Spleen (tissue), 11 donors: Measurements from ENCODE around the gene ULK2. TPM values are rescaled to one million over a fixed set of nuclear protein-coding genes. Genes with fewer than 3 reads are reported as not detected.
A peak's percentile ranks its signal among the peaks of the same experiment; 100 is the strongest.

Experiments
- DNase-seq: peaks from one replicate; pipeline ENCODE4 v3.0.0-alpha.2; 2020
- H3K27ac ChIP-seq, 8 donors: fragments of 200-600 bp; sonication (generic) in 7 of 8; 1 replicate in 4 of 8; 2 replicates in 4 of 8; pipeline versions ENCODE4 v1.5.0 to v1.8.0; 2016 to 2021; ENCODE audit warnings: inconsistent platforms in 4 of 8, mild to moderate bottlenecking in 4 of 8, moderate library complexity in 1 of 8
- H3K27me3 ChIP-seq, 7 donors: fragments of 200-600 bp; sonication (generic) in 6 of 7; replicated peaks in 1 of 7; 1 replicate in 4 of 7; 2 replicates in 3 of 7; pipeline versions ENCODE4 v1.5.0 to v1.8.0; 2016 to 2021; ENCODE audit warnings: inconsistent platforms in 3 of 7, mild to moderate bottlenecking in 1 of 7
- H3K36me3 ChIP-seq, 6 donors: fragments of 200-600 bp; sonication (generic) in 5 of 6; 1 replicate in 4 of 6; 2 replicates in 2 of 6; pipeline versions ENCODE4 v1.5.0 to v1.8.0; 2016 to 2021; ENCODE audit warnings: inconsistent platforms in 2 of 6
- H3K4me1 ChIP-seq, 6 donors: fragments of 200-600 bp; sonication (generic) in 5 of 6; 1 replicate in 3 of 6; 2 replicates in 3 of 6; pipeline versions ENCODE4 v1.5.0 to v1.8.0; 2016 to 2021; ENCODE audit warnings: inconsistent platforms in 3 of 6
- H3K4me3 ChIP-seq, 8 donors: fragments of 200-600 bp; sonication (generic) in 7 of 8; 1 replicate in 4 of 8; 2 replicates in 4 of 8; pipeline versions ENCODE4 v1.5.0 to v1.8.0; 2016 to 2021; ENCODE audit warnings: inconsistent platforms in 4 of 8, mild to moderate bottlenecking in 4 of 8, moderate library complexity in 2 of 8
- H3K9me3 ChIP-seq, 8 donors: fragments of 200-600 bp; sonication (generic) in 7 of 8; 1 replicate in 4 of 8; 2 replicates in 4 of 8; pipeline versions ENCODE4 v1.5.0 to v1.8.0; 2016 to 2021; ENCODE audit warnings: inconsistent platforms in 4 of 8
- POLR2A ChIP-seq, 3 donors: fragments of 450-650 bp; IDR thresholded peaks; one replicate each; pipeline ENCODE4 v1.5.1; 2017; ENCODE audit warnings: antibody characterized with exemption in 3 of 3, mild to moderate bottlenecking in 1 of 3
- POLR2AphosphoS5 ChIP-seq, 3 donors: sonication (generic); formaldehyde crosslinking; IDR thresholded peaks; one replicate each; pipeline ENCODE4 v1.5.1; 2017; ENCODE audit warnings: antibody characterized with exemption in 3 of 3
- WGBS, 5 donors: extraction: QIAGEN DNeasy Blood & Tissue Kit in 3 of 5; methylation state at CpG; one replicate each; pipeline versions ENCODE4 v1.1.5 to v1.1.7; 2013 to 2018; 5-methylcytosine and 5-hydroxymethylcytosine counted together
- intact Hi-C: fragments of 100-400 bp; cut with DNase I; formaldehyde crosslinking; loops from one replicate; pipeline ENCODE4 v1.15.0; 2023; ENCODE audit warnings: low total_unique reads
- polyA plus RNA-seq, 3 donors: library from polyadenylated mRNA; stranded (reverse); fragments of 200-250 nt; gene quantifications; one replicate each; pipeline ENCODE4 v1.2.1, GENCODE V29; 2013
- total RNA-seq, 7 donors: library from RNA; depleted of rRNA in 3 of 7; stranded (reverse); fragments of >200 nt in 3 of 7; fragmentation: NEBNext Ultra II Directional in 4 of 7; extraction: Animal tissue kit (Norgen Biotek cat#: 25700) in 4 of 7; gene quantifications; one replicate each; pipeline versions ENCODE4 v1.1.0 to v1.2.1, GENCODE V29; 2016 to 2021
- TF ChIP-seq, protein P1 (sequence below), 11 experiments: fragments of 200-600 bp in 7 of 11; fragments of 450-650 bp in 4 of 11; sonication (generic) in 4 of 11; IDR thresholded peaks in 8 of 11; conservative IDR thresholded peaks in 3 of 11; 1 replicate in 7 of 11; 2 replicates in 4 of 11; pipeline versions ENCODE4 v1.4.0 to v1.8.0; 2016 to 2021; ENCODE audit warnings: antibody characterized with exemption in 11 of 11, inconsistent platforms in 4 of 11, mild to moderate bottlenecking in 1 of 11
- donor health status: healthy with polysubstance abuse.
- donor health status: DM: no; HTN: no; CAD: no; lungs with moderate emphysema.
- donor health status: DM: no; HTN: no; CAD: no.
- donor health status: Bipolar disorder and iron deficiency.
- donor health status: healthy.
- donor health status: DM: no; HTN: no; CAD: no.
- donor health status: DM: yes; HTN: yes; CAD: no.

ULK2 gene
- total and polyA plus RNA-seq, 10 donors = 2.7 to 20.9 (median 14.0) TPM

DNA sequence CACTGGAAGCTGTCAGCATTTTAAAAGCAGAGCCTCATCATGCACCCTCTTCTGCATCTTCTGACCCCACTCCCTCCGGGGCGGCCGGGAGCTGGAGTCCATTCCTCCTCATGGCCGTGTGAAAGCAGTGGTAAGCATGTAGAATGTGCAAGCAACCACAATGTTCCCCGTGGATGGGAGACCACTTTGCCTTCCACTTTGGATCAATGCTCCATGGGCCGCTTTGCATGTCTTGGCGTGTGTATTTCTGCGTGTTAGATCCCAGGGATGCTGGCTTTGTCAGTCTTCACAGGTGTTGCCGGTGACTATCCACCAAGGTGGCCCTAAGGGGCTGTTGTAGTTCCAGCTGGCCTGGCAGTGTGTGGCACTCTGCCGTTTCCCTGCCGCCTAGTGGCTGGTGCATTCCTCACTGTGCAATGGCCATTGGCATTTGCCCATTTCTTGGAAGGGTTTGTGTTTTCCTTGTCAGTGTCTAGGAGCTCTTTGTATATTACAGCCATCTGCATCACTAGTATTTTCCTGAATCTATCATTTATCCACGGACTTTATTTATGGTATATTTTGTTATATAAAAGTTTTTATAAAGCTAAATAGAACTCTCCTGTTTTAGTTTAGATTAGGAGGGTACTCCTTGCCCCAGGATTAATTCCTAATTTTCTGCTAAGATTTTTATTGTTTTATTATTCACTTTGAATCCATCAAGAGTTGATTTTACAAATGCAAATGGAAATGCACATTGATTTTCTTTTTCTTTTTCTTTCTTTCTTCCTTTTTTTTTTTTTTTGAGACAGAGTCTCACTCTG lies 113.9 kb downstream of the ULK2 start:
- TF ChIP-seq, protein P1, sequence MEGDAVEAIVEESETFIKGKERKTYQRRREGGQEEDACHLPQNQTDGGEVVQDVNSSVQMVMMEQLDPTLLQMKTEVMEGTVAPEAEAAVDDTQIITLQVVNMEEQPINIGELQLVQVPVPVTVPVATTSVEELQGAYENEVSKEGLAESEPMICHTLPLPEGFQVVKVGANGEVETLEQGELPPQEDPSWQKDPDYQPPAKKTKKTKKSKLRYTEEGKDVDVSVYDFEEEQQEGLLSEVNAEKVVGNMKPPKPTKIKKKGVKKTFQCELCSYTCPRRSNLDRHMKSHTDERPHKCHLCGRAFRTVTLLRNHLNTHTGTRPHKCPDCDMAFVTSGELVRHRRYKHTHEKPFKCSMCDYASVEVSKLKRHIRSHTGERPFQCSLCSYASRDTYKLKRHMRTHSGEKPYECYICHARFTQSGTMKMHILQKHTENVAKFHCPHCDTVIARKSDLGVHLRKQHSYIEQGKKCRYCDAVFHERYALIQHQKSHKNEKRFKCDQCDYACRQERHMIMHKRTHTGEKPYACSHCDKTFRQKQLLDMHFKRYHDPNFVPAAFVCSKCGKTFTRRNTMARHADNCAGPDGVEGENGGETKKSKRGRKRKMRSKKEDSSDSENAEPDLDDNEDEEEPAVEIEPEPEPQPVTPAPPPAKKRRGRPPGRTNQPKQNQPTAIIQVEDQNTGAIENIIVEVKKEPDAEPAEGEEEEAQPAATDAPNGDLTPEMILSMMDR (IDR thresholded peaks at IDR 0.05 in 8 of 11, conservative IDR thresholded peaks at IDR 0.05 in 3 of 11) = peak in 6 of 11 experiments; percentile 13 to 28 (median 26)
- TF ChIP-seq POLR2AphosphoS5 (IDR thresholded peaks at IDR 0.05) = no peak
- H3K27me3 ChIP-seq = peaks cover 0 to 6% (median 0%) of the 10 kb centered on the region in 7 donors
- H3K36me3 ChIP-seq = no peaks in the 10 kb centered on the region
- H3K4me3 ChIP-seq = no peak overlapping the region
- peak; percentile 44 for DNase-seq
- no peaks in the 10 kb centered on the region for H3K9me3 ChIP-seq
- H3K27ac ChIP-seq = no peak overlapping the region
- 83 to 86% (median 85%) methylated on average over 12 of the region's 12 CpGs for WGBS, 5 donors
- H3K4me1 ChIP-seq = peaks cover 0 to 41% (median 24%) of the 10 kb centered on the region in 6 donors
- intact Hi-C loops = no loop called here

DNA sequence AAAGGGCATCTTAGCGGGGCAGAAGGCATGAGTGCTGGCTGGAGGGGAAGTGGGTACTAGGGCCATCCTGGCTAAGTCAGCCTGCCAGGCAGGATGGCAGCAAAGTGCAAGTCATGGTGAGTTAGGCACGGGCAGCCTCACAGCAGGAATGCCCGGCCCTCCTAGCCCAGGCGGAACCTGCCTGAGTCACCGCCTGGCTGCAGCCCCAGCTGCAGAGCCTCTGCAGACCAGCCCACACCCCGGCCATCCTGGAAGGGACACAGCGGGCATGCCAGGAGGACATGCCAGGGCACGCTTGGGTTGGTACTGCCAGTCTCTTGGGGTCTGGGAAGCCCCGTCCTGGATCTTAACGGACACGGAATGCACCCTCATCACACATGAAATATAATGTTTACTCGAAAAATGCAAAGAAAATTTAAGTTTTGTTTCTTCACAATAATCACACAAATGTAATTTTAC lies 114.7 kb downstream of the ULK2 start:
- 41 to 57% (median 50%) methylated on average over 8 to 12 of the region's 12 CpGs for WGBS, 5 donors

DNA sequence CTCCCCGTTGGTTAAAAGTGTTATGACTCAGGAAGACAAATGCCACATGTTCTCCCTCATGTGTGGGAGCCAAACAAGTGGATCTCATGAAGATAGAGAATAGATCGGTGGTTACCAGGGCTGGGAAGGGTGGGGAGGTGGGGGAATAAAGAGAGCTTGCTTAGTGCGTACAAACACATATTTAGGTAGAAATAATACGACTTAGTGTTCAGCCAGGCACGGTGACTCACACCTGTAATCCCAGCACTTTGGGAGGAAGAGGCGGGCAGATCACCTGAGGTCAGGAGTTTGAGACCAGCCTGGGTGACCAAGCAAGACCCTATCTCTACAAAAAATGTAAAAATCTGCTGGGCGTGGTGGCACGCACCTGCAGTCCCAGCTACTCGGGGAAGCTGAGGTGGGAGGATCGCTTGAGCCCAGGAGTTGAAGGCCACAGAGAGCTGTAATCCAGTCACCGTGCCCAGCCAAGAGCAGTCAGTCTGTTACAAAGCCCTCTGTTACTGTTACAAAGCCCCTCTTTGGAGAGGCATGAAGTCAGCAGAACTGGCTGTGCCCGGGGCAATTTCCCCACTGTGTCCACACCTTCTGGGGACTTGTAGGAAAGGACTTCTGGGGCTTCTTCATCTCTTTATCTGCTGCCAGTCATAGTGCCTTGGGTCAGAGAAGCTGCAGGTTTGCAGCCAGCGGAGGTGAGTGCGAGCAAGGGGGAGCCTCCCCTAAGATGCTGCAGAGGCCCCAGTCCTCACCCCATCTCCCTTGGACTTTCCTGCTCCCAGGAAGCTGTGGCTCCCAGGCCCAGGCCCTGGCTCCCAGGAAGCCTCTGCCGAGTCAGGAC lies 115.3 kb downstream of the ULK2 start:
- peak; percentile 25 for DNase-seq
- H3K36me3 ChIP-seq = no peaks in the 10 kb centered on the region
- H3K27me3 ChIP-seq = peaks cover 0 to 18% (median 0%) of the 10 kb centered on the region in 7 donors
- H3K9me3 ChIP-seq = no peaks in the 10 kb centered on the region
- no peak overlapping the region for H3K4me3 ChIP-seq
- intact Hi-C loops = no loop called here
- TF ChIP-seq POLR2A (IDR thresholded peaks at IDR 0.05) = no peak
- peak overlapping the region in 2 of 8 donors; percentile 41 to 46 for H3K27ac ChIP-seq
- 80 to 89% (median 85%) methylated on average over 15 of the region's 15 CpGs for WGBS, 5 donors
- peaks cover 0 to 41% (median 24%) of the 10 kb centered on the region in 6 donors for H3K4me1 ChIP-seq

More for the DNA sequence above, 114.7 kb downstream of the ULK2 start:
- peaks cover 0 to 13% (median 0%) of the 10 kb centered on the region in 7 donors for H3K27me3 ChIP-seq
- intact Hi-C loops = no loop called here
- H3K36me3 ChIP-seq = no peaks in the 10 kb centered on the region
- H3K4me3 ChIP-seq = no peak overlapping the region
- H3K27ac ChIP-seq = peak overlapping the region in 2 of 8 donors; percentile 41 to 46
- TF ChIP-seq POLR2AphosphoS5 (IDR thresholded peaks at IDR 0.05) = peak; percentile 41 to 66 (median 56)
- TF ChIP-seq, protein P1 (IDR thresholded peaks at IDR 0.05 in 8 of 11, conservative IDR thresholded peaks at IDR 0.05 in 3 of 11) = no peak
- H3K4me1 ChIP-seq = peaks cover 0 to 41% (median 24%) of the 10 kb centered on the region in 6 donors
- DNase-seq = peak; percentile 80
- H3K9me3 ChIP-seq = no peaks in the 10 kb centered on the region

DNA sequence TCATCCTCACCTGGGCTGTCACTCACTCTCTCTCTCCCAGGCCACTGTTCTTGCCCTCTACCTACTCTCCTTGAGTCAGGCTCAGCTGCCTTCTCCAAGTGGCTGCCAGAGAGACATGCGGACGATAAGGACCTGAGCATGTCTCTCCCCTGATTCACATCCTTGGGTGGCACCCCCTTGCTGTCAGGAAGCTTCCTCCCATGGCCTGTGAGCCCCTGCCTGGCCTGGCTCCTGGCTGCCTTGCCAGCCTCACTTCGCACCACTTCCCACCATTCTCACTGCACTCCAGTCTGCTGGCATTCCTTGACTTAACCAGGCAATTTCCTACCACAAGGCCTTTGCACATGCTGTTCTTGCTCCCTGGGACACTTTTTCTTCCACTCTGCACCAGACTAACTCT lies 116.9 kb downstream of the ULK2 start:
- Histone ChIP-seq H3K4me1 (peaks cover 0 to 34% (median 24%) of the 10 kb centered on the region in 6 donors), H3K36me3 (no peaks in the 10 kb centered on the region), H3K27ac (no peak overlapping the region), H3K9me3 (no peaks in the 10 kb centered on the region), H3K4me3 (no peak overlapping the region), H3K27me3 (peaks cover 0 to 17% (median 0%) of the 10 kb centered on the region in 7 donors)
- TF ChIP-seq POLR2A (IDR thresholded peaks at IDR 0.05) (no peak), POLR2AphosphoS5 (IDR thresholded peaks at IDR 0.05) (no peak)
- TF ChIP-seq, protein P1 (IDR thresholded peaks at IDR 0.05 in 8 of 11, conservative IDR thresholded peaks at IDR 0.05 in 3 of 11) = no peak
- 82 to 98% (median 84%) methylated on average over 3 of the region's 3 CpGs for WGBS, 5 donors
- peak; percentile 65 for DNase-seq
- intact Hi-C loops = no loop called here
